Brain microvascular endothelial cell (primary cell): ENCODE measurements around the gene ADGB.

Experiments used
- DNase-seq: peaks from one replicate; pipeline ENCODE4 v3.0.0-alpha.2; 2020
- H3K27ac ChIP-seq: fragments of 250-450 bp; sonication (Bioruptor Pico); 2 replicates; pipeline ENCODE4 v1.5.1; 2020; ENCODE audit warnings: mild to moderate bottlenecking, moderate library complexity
- H3K27me3 ChIP-seq: fragments of 250-450 bp; sonication (Bioruptor Pico); replicated peaks from 2 replicates; pipeline ENCODE4 v1.5.1; 2020; ENCODE audit warnings: mild to moderate bottlenecking
- H3K36me3 ChIP-seq: fragments of 250-450 bp; sonication (Bioruptor Pico); replicated peaks from 2 replicates; pipeline ENCODE4 v1.5.1; 2020; ENCODE audit warnings: mild to moderate bottlenecking
- H3K4me3 ChIP-seq: 2 replicates; pipeline ENCODE4 v1.5.1; 2011; ENCODE audit warnings: low read depth, mild to moderate bottlenecking, control low read depth, low read length, moderate library complexity
- CTCF ChIP-seq: IDR thresholded peaks from 2 replicates; pipeline ENCODE4 v1.5.1; 2011; ENCODE audit warnings: low read depth, mild to moderate bottlenecking, moderate library complexity, low read length, control low read depth, inconsistent platforms; ENCODE audit errors: missing control alignments
- in situ Hi-C: cut with HindIII; loops from 2 replicates; pipeline ENCODE4 v1.10.0; 2017; ENCODE audit warnings: low sequenced_read_pairs, low pct_ligation_motif_present

Gene ADGB

GRCh38 chr6:146590492-146590891, 8.3 kb upstream of the ADGB start:
- DNase-seq, result no peak
- Histone ChIP-seq H3K4me3 (no peak overlapping the region), H3K36me3 (no peaks in the 10 kb centered on the region), H3K27me3 (no peaks in the 10 kb centered on the region), H3K27ac (no peak overlapping the region)
- in situ Hi-C loops, result no loop called here
- no peak for TF ChIP-seq CTCF

GRCh38 chr6:146592451-146592850, 6.3 kb upstream of the ADGB start:
- no peak overlapping the region for H3K27ac ChIP-seq
- no peak for DNase-seq
- no peaks in the 10 kb centered on the region for H3K27me3 ChIP-seq
- H3K36me3 ChIP-seq, result no peaks in the 10 kb centered on the region
- no peak for TF ChIP-seq CTCF
- H3K4me3 ChIP-seq, result no peak overlapping the region
- in situ Hi-C loops, result no loop called here

GRCh38 chr6:146593986-146594385, 4.8 kb upstream of the ADGB start:
- Histone ChIP-seq H3K27me3 (no peaks in the 10 kb centered on the region), H3K27ac (no peak overlapping the region), H3K36me3 (no peaks in the 10 kb centered on the region), H3K4me3 (no peak overlapping the region)
- no peak for TF ChIP-seq CTCF
- in situ Hi-C loops, result no loop called here
- DNase-seq, result no peak

GRCh38 chr6:146594495-146594894, 4.3 kb upstream of the ADGB start:
- no peak overlapping the region for H3K4me3 ChIP-seq
- H3K27ac ChIP-seq, result no peak overlapping the region
- H3K27me3 ChIP-seq, result no peaks in the 10 kb centered on the region
- TF ChIP-seq CTCF, result no peak
- DNase-seq, result no peak
- in situ Hi-C loops, result no loop called here
- no peaks in the 10 kb centered on the region for H3K36me3 ChIP-seq

GRCh38 chr6:146595972-146596731, 2.6 kb upstream of the ADGB start:
- no peak for DNase-seq
- no peaks in the 10 kb centered on the region for H3K36me3 ChIP-seq
- no peak overlapping the region for H3K27ac ChIP-seq
- no peak overlapping the region for H3K4me3 ChIP-seq
- TF ChIP-seq CTCF, result no peak
- H3K27me3 ChIP-seq, result no peaks in the 10 kb centered on the region
- in situ Hi-C loops, result no loop called here

- in situ Hi-C loops, result no loop called here
- no peak for TF ChIP-seq CTCF
Measured at GRCh38 chr6:146601352-146601751, 2.6 kb downstream of the ADGB start.

More at GRCh38 chr6:146601352-146601751, 2.6 kb downstream of the ADGB start:
- no peak overlapping the region for H3K27ac ChIP-seq
- H3K27me3 ChIP-seq, result no peaks in the 10 kb centered on the region
- no peaks in the 10 kb centered on the region for H3K36me3 ChIP-seq
- DNase-seq, result no peak
- H3K4me3 ChIP-seq, result no peak overlapping the region
